SK-N-SH treated with all-trans-retinoic acid at 6 μM for 48 hours (cell line): ENCODE data around the gene SRGAP2B.
"Not testable (repeated sequence)": the region's sequence is repeated elsewhere in the genome, so short reads cannot be mapped to it uniquely, and the experiment has no call there.

Experiments used
- BACH2 ChIP-seq: fragments of 250-450 bp; sonication (Bioruptor Pico); IDR thresholded peaks from 2 replicates; pipeline ENCODE4 v1.9.0; 2021; ENCODE audit warnings: mild to moderate bottlenecking, borderline replicate concordance
- CSDC2 ChIP-seq: fragments of 250-450 bp; sonication (Bioruptor Pico); IDR thresholded peaks from 2 replicates; pipeline ENCODE4 v1.5.0; 2020; ENCODE audit warnings: mild to moderate bottlenecking, moderate library complexity
- OSR1 ChIP-seq: fragments of 250-450 bp; sonication (Bioruptor Pico); IDR thresholded peaks from 2 replicates; pipeline ENCODE4 v1.8.0; 2022; ENCODE audit warnings: moderate library complexity, mild to moderate bottlenecking, inconsistent platforms
- PPARA ChIP-seq: fragments of 250-450 bp; sonication (Bioruptor Pico); IDR thresholded peaks from 2 replicates; pipeline ENCODE4 v1.5.0; 2020; ENCODE audit warnings: mild to moderate bottlenecking, borderline replicate concordance
- ZC3H10 ChIP-seq: fragments of 250-450 bp; sonication (Bioruptor Pico); IDR thresholded peaks from 2 replicates; pipeline ENCODE4 v1.5.1; 2021; ENCODE audit warnings: mild to moderate bottlenecking, moderate library complexity
- ZFP3 ChIP-seq: fragments of 250-450 bp; sonication (Bioruptor Pico); IDR thresholded peaks from 2 replicates; pipeline ENCODE4 v1.5.0; 2020; ENCODE audit warnings: mild to moderate bottlenecking, moderate library complexity
- ZFP30 ChIP-seq: fragments of 450-650 bp; formaldehyde crosslinking; IDR thresholded peaks from 2 replicates; pipeline ENCODE4 v1.5.0; 2022; ENCODE audit warnings: mild to moderate bottlenecking, moderate library complexity
- ZNF565 ChIP-seq: fragments of 450-650 bp; formaldehyde crosslinking; conservative IDR thresholded peaks from 2 replicates; pipeline ENCODE4 v1.5.0; 2020; ENCODE audit warnings: low read depth, mild to moderate bottlenecking, moderate library complexity
- ZNF70 ChIP-seq: fragments of 450-650 bp; formaldehyde crosslinking; IDR thresholded peaks from 2 replicates; pipeline ENCODE4 v1.5.0; 2020; ENCODE audit warnings: mild to moderate bottlenecking, moderate library complexity
- TF ChIP-seq, protein P1 (sequence below): fragments of 250-450 bp; sonication (Bioruptor Pico); IDR thresholded peaks from 2 replicates; pipeline ENCODE4 v1.5.1; 2020; ENCODE audit warnings: low read depth, mild to moderate bottlenecking, moderate library complexity
- TF ChIP-seq, protein P2 (sequence below): fragments of 250-450 bp; sonication (Bioruptor Pico); IDR thresholded peaks from 2 replicates; pipeline ENCODE4 v1.8.0; 2020; ENCODE audit warnings: mild to moderate bottlenecking, moderate library complexity, borderline replicate concordance

DNA sequence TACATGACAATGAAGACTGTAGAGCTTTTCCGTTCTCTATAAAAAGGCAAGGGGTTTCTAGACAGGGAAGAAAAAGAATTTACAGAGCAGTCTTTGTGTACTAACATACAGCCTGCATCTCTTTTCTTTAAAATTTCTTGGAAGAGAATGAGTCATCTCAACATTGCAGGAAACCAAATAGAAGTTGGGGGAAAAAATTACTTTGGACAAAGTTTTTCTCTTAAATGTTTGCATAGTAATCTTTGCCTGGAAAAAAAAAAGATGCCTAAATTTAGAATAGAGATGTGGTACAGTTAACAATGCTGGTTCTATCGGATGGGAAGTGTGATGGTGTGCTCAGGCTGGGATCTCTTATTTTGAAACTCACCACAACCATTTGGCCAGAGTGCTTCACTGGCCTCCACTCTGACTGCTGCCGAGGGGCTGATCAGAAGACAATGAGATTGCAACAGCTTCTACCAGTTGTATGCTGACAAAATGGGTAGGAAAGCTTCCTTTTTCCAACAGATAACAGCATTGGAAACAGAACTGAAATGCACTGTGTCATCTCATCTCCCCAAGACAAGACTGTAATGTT is 177.0 kb downstream of the SRGAP2B start:
- TF ChIP-seq ZNF565 (CRISPR knock-in tag); ZC3H10 (CRISPR knock-in tag); ZFP30 (CRISPR knock-in tag); OSR1 (CRISPR knock-in tag); BACH2 (CRISPR knock-in tag); ZNF70 (CRISPR knock-in tag); PPARA; CSDC2 (CRISPR knock-in tag); ZFP3 (CRISPR knock-in tag): not testable (repeated sequence)
- TF ChIP-seq, protein P1, sequence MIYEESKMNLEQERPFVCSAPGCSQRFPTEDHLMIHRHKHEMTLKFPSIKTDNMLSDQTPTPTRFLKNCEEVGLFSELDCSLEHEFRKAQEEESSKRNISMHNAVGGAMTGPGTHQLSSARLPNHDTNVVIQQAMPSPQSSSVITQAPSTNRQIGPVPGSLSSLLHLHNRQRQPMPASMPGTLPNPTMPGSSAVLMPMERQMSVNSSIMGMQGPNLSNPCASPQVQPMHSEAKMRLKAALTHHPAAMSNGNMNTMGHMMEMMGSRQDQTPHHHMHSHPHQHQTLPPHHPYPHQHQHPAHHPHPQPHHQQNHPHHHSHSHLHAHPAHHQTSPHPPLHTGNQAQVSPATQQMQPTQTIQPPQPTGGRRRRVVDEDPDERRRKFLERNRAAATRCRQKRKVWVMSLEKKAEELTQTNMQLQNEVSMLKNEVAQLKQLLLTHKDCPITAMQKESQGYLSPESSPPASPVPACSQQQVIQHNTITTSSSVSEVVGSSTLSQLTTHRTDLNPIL (CRISPR knock-in tag) = not testable (repeated sequence)
- TF ChIP-seq, protein P2, sequence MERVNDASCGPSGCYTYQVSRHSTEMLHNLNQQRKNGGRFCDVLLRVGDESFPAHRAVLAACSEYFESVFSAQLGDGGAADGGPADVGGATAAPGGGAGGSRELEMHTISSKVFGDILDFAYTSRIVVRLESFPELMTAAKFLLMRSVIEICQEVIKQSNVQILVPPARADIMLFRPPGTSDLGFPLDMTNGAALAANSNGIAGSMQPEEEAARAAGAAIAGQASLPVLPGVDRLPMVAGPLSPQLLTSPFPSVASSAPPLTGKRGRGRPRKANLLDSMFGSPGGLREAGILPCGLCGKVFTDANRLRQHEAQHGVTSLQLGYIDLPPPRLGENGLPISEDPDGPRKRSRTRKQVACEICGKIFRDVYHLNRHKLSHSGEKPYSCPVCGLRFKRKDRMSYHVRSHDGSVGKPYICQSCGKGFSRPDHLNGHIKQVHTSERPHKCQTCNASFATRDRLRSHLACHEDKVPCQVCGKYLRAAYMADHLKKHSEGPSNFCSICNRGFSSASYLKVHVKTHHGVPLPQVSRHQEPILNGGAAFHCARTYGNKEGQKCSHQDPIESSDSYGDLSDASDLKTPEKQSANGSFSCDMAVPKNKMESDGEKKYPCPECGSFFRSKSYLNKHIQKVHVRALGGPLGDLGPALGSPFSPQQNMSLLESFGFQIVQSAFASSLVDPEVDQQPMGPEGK = not testable (repeated sequence)
